HL-60 (cell line): Measurements from ENCODE around the gene WNT7B.

ENCODE experiments used
- DNase-seq, 2 experiments: peaks; one replicate each; pipeline ENCODE4 v3.0.0-alpha.2; 2010 to 2020; ENCODE audit warnings: low read depth in 1 of 2, low spot score in 1 of 2
- H3K27ac ChIP-seq: fragments of 250-450 bp; sonication (Bioruptor Pico); replicated peaks from 2 replicates; pipeline ENCODE4 v1.5.1; 2020; ENCODE audit warnings: mild to moderate bottlenecking, moderate library complexity
- H3K27me3 ChIP-seq: fragments of 250-450 bp; sonication (Bioruptor Pico); 2 replicates; pipeline ENCODE4 v1.5.1; 2021; ENCODE audit warnings: mild to moderate bottlenecking, moderate library complexity; ENCODE audit not compliant: insufficient read depth, poor library complexity, severe bottlenecking
- H3K4me3 ChIP-seq: replicated peaks from 2 replicates; pipeline ENCODE4 v1.5.1; 2011; ENCODE audit warnings: mild to moderate bottlenecking, control low read depth, low read length; ENCODE audit not compliant: insufficient read depth
- GABPA ChIP-seq: IDR thresholded peaks from 2 replicates; pipeline ENCODE4 v1.6.1; 2012; ENCODE audit warnings: low read depth
- POLR2AphosphoS5 ChIP-seq: IDR thresholded peaks from 2 replicates; pipeline ENCODE4 v1.6.1; 2012; ENCODE audit warnings: low read depth
- REST ChIP-seq: IDR thresholded peaks from 2 replicates; pipeline ENCODE4 v1.6.1; 2012; ENCODE audit warnings: low read depth; ENCODE audit not compliant: insufficient replicate concordance
- SPI1 ChIP-seq: IDR thresholded peaks from 2 replicates; pipeline ENCODE4 v1.6.1; 2012; ENCODE audit warnings: low read depth, mild to moderate bottlenecking, borderline replicate concordance
- TF ChIP-seq, protein P1 (sequence below): IDR thresholded peaks from one replicate; pipeline ENCODE4 v1.5.1; 2011; ENCODE audit warnings: low read length, control low read depth, inconsistent platforms; ENCODE audit not compliant: insufficient read depth

The WNT7B gene

GRCh38 chr22:45949258-45949870, 27.6 kb downstream of the WNT7B start:
- H3K27ac ChIP-seq, result no peak overlapping the region

GRCh38 chr22:45948081-45948648, 28.8 kb downstream of the WNT7B start:
- Histone ChIP-seq H3K27me3 (peaks cover 13% of the 10 kb centered on the region), H3K4me3 (no peak overlapping the region), H3K27ac (no peak overlapping the region)
- TF ChIP-seq POLR2AphosphoS5, result no peak
- TF ChIP-seq, protein P1, sequence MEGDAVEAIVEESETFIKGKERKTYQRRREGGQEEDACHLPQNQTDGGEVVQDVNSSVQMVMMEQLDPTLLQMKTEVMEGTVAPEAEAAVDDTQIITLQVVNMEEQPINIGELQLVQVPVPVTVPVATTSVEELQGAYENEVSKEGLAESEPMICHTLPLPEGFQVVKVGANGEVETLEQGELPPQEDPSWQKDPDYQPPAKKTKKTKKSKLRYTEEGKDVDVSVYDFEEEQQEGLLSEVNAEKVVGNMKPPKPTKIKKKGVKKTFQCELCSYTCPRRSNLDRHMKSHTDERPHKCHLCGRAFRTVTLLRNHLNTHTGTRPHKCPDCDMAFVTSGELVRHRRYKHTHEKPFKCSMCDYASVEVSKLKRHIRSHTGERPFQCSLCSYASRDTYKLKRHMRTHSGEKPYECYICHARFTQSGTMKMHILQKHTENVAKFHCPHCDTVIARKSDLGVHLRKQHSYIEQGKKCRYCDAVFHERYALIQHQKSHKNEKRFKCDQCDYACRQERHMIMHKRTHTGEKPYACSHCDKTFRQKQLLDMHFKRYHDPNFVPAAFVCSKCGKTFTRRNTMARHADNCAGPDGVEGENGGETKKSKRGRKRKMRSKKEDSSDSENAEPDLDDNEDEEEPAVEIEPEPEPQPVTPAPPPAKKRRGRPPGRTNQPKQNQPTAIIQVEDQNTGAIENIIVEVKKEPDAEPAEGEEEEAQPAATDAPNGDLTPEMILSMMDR, result no peak
- no peak for TF ChIP-seq REST
- no peak for TF ChIP-seq GABPA
- no peak for TF ChIP-seq SPI1
- DNase-seq, result no peak

More at GRCh38 chr22:45949258-45949870, 27.6 kb downstream of the WNT7B start:
- no peak overlapping the region for H3K4me3 ChIP-seq
- no peak for TF ChIP-seq POLR2AphosphoS5
- TF ChIP-seq, protein P1, result no peak
- no peak for TF ChIP-seq SPI1
- TF ChIP-seq GABPA, result no peak
- TF ChIP-seq REST, result no peak
- H3K27me3 ChIP-seq, result peaks cover 13% of the 10 kb centered on the region
- DNase-seq, result no peak

DNA sequence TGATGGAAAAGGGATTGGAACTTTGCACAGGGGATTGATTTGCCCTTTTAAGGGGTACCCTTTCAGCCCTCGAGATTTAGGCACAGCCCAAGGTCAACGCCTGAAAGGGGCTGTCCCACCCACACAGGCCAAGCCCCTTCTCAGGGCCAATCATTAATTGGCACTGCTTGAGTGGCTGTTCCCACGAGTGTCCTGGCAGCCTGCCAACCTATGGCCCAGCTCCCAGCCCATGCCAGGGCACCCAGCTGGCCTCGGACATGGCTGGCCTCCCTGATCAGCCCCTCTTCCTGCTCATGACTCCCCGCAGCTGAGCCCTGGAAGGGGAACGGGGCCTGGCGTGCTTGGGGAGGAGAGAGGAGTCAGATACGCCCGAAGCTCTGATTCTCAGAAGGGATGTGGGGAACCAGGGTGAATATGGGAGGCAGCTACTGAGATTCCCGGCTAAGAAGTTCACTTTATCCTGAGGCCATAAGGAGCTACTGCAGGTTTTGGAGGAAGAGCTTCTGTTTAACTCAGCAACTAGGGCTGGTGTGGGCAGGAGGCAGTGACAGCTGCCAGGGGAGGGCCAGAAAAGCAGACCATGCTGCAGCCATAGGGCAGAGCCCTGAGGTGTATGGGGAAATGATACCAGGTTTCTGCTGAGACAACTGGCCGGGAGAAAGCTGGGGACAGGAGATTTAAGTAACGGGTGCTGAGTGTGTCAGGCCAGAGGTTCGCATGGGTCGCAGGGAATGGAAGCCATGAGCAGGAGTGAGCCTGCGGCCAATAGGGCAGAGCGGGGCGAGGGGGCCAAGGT, 30.0 kb downstream of the WNT7B start:
- no peak overlapping the region for H3K27ac ChIP-seq
- TF ChIP-seq POLR2AphosphoS5 (no peak), SPI1 (no peak), REST (no peak), GABPA (no peak)
- TF ChIP-seq, protein P1, result no peak
- DNase-seq, result no peak
- H3K4me3 ChIP-seq, result no peak overlapping the region
- peaks cover 9% of the 10 kb centered on the region for H3K27me3 ChIP-seq
